Stimulated activated CD8-positive, alpha-beta memory T cell treated with anti-CD3 and anti-CD28 coated beads, Interleukin-15, amount 100 ng/mL, for 48 hours (primary cell): ENCODE data around the gene TMEM255B.
A peak's percentile ranks its signal among the peaks of the same experiment; 100 is the strongest.

ENCODE experiments used
- DNase-seq, 2 donors: peaks; one replicate each; pipeline ENCODE4 v3.0.0-alpha.2; 2020; ENCODE audit warnings: low read depth in 2 of 2

The TMEM255B gene

GRCh38 chr13:113804017-113804702 is 45.1 kb downstream of the TMEM255B start:
- DNase-seq, result no peak

GRCh38 chr13:113804703-113805430 is 45.8 kb downstream of the TMEM255B start:
- no peak for DNase-seq

GRCh38 chr13:113805431-113806103 is 46.5 kb downstream of the TMEM255B start:
- no peak for DNase-seq

- DNase-seq, result no peak
Measured at GRCh38 chr13:113806104-113806471, 47.1 kb downstream of the TMEM255B start.

- no peak for DNase-seq
Measured at GRCh38 chr13:113806526-113806925, 47.5 kb downstream of the TMEM255B start.

- no peak for DNase-seq
Measured at GRCh38 chr13:113808058-113808834, 49.2 kb downstream of the TMEM255B start.

- no peak for DNase-seq
Measured at GRCh38 chr13:113809934-113810333, 50.9 kb downstream of the TMEM255B start.

- no peak for DNase-seq
Measured at GRCh38 chr13:113810640-113811039, 51.6 kb downstream of the TMEM255B start.

GRCh38 chr13:113811081-113811928 is 52.3 kb downstream of the TMEM255B start:
- DNase-seq, result no peak

GRCh38 chr13:113812178-113813040 is 53.4 kb downstream of the TMEM255B start:
- no peak for DNase-seq

- no peak for DNase-seq
Measured at GRCh38 chr13:113813070-113813748, 54.2 kb downstream of the TMEM255B start.

- no peak for DNase-seq
Measured at GRCh38 chr13:113813749-113814434, 54.9 kb downstream of the TMEM255B start.

GRCh38 chr13:113814435-113814821 is 55.4 kb downstream of the TMEM255B start:
- no peak for DNase-seq

GRCh38 chr13:113815151-113816058 is 56.4 kb downstream of the TMEM255B start:
- DNase-seq, result peak in 1 of 2 donors; percentile 3

GRCh38 chr13:113816254-113816929 is 57.4 kb downstream of the TMEM255B start:
- DNase-seq, result no peak

- DNase-seq, result peak; percentile 66 to 67
Measured at GRCh38 chr13:113816946-113817859, 58.2 kb downstream of the TMEM255B start.
